Loucy (cell line): Measurements from ENCODE around the gene MMP24.

Experiments
- CTCF ChIP-seq: fragments of 200-600 bp; sonication (generic); conservative IDR thresholded peaks from 2 replicates; pipeline ENCODE4 v1.5.1; 2014; ENCODE audit warnings: mild to moderate bottlenecking, antibody characterized with exemption, low read length
- EZH2phosphoT487 ChIP-seq: fragments of 200-600 bp; IDR thresholded peaks from 2 replicates; pipeline ENCODE4 v1.6.1; 2018; ENCODE audit warnings: antibody characterized with exemption, mild to moderate bottlenecking, moderate library complexity, borderline replicate concordance

- TF ChIP-seq EZH2phosphoT487 (no peak), CTCF (no peak)
These were observed 76.2 kb downstream of the MMP24 start for GRCh38 chr20:35302421-35303335.
